Right renal pelvis (tissue), 4 donors: ENCODE results near the gene PSORS1C1. TPM values are rescaled to one million over a fixed set of nuclear protein-coding genes. Genes with fewer than 3 reads are reported as not detected.
"Not testable (repeated sequence)": the region's sequence is repeated elsewhere in the genome, so short reads cannot be mapped to it uniquely, and the experiment has no call there.

Experiments used
- DNase-seq, 4 donors: peaks; one replicate each; pipeline ENCODE4 v3.0.0-alpha.2; 2013; ENCODE audit warnings: low read depth in 4 of 4, low spot score in 3 of 4, missing footprints in 1 of 4
- polyA plus RNA-seq, 4 donors: library from polyadenylated mRNA; unstranded; fragments of 120-200 nt; gene quantifications; one replicate each; pipeline ENCODE4 v1.2.1, GENCODE V29; 2013; ENCODE audit not compliant: insufficient read length in 4 of 4

PSORS1C1 gene
- under 1 TPM in 2 of 4 donors, not detected in 2; 0.29 to 0.59 TPM for polyA plus RNA-seq

- no peak for DNase-seq
These were observed at the start of gene PSORS1C1 for GRCh38 chr6:31114541-31114878. Gene PSORS1C1, plus strand, starts transcription at chr6:31114800. Its CDS starts 14,833 bp downstream, at chr6:31129633.

GRCh38 chr6:31065556-31065955, 49.0 kb upstream of the PSORS1C1 start:
- no peak for DNase-seq

GRCh38 chr6:31067028-31067427, 47.6 kb upstream of the PSORS1C1 start:
- DNase-seq = not testable (repeated sequence)

- DNase-seq = not testable (repeated sequence)
These were observed 46.5 kb upstream of the PSORS1C1 start for GRCh38 chr6:31067891-31068668.

GRCh38 chr6:31068669-31069340, 45.8 kb upstream of the PSORS1C1 start:
- peak in 3 of 4 donors; percentile 55 to 71 (median 69) for DNase-seq

GRCh38 chr6:31070711-31071197, 43.8 kb upstream of the PSORS1C1 start:
- DNase-seq = peak in 1 of 4 donors; percentile 46

GRCh38 chr6:31074401-31074800, 40.2 kb upstream of the PSORS1C1 start:
- DNase-seq = no peak

- no peak for DNase-seq
These were observed 39.1 kb upstream of the PSORS1C1 start for GRCh38 chr6:31075528-31075927.

GRCh38 chr6:31076611-31077010, 38.0 kb upstream of the PSORS1C1 start:
- no peak for DNase-seq

GRCh38 chr6:31079656-31080261, 34.8 kb upstream of the PSORS1C1 start:
- peak in 3 of 4 donors; percentile 44 to 63 (median 45) for DNase-seq

GRCh38 chr6:31081872-31082271, 32.7 kb upstream of the PSORS1C1 start:
- DNase-seq = no peak

- DNase-seq = no peak
These were observed 30.8 kb upstream of the PSORS1C1 start for GRCh38 chr6:31083742-31084354.

- no peak for DNase-seq
These were observed 27.7 kb upstream of the PSORS1C1 start for GRCh38 chr6:31086788-31087440.

- peak; percentile 77 to 83 (median 78) for DNase-seq
These were observed 27.0 kb upstream of the PSORS1C1 start for GRCh38 chr6:31087494-31088089.

- DNase-seq = no peak
These were observed 24.2 kb upstream of the PSORS1C1 start for GRCh38 chr6:31090275-31090972.

GRCh38 chr6:31090973-31091364, 23.6 kb upstream of the PSORS1C1 start:
- no peak for DNase-seq

GRCh38 chr6:31091680-31092079, 22.9 kb upstream of the PSORS1C1 start:
- DNase-seq = no peak

- no peak for DNase-seq
These were observed 22.4 kb upstream of the PSORS1C1 start for GRCh38 chr6:31092238-31092637.

GRCh38 chr6:31092769-31093505, 21.7 kb upstream of the PSORS1C1 start:
- no peak for DNase-seq
